Amniotic stem cell (primary cell): ENCODE results near the gene NAA30.

Source experiments
- DNase-seq: peaks from one replicate; lab custom pipeline; 2025; lab: John Stamatoyannopoulos, UW

Gene NAA30

DNA sequence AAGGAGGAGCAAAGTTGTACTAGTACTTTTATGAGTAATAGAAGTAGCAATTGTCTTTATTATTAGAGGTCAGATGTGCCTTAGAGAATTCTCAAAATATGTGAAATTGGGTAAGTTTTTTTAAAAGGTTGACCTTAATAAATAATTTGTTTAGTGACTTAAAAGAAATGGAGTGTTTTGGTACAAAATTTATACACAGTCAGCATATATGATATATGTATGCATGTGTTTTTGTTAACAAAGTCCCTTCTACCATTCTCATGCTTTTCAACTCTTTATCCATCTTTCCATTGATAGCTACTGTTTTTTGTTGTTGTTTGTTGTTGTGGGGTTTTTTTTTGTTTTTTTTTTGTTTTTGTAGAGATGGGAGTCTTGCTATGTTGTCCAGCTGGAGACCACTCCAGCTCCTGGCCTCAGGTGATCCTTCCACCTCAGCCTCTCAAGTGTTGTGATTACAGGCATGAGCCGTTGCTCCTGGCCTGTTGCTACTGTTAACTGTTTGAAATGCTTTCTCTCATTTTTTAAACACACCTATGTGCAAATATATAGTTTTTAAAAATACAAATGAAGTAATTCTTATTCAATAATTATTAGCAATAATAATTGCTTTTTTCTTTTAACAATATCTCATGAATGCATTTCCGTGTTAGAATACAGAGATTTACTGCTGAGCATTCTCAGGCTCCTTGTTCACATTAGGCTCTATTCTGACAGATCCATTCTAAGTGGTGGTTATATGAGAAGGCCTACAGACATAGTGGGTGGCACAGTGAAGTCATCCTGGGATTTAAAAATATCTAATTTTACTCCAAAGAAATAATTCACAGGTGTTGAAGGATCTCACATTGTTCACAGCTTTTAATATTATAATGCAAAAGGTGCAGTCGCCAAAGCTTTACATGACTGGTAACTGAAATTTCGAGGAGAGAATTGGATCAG is 10.4 kb downstream of the NAA30 start:
- no peak for DNase-seq

DNA sequence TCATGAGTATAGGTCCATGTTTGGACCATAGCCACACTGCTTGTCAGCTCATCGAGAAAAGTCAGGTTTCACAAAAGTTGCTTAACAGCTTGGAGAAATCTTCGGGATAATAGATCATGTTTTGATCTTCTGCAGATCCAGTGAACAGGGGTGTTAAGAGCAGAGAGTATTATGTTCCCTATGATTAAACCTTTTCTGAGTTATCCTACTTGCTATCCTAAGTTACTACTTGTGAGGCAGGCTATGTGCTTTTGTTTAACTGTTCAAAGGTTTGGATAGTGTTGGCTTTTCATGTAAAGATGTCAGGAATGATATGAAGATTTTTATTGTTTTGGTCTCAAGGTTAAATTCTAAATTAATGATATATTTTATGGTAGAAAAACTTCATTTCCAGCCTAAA is 11.1 kb downstream of the NAA30 start:
- DNase-seq, result no peak

DNA sequence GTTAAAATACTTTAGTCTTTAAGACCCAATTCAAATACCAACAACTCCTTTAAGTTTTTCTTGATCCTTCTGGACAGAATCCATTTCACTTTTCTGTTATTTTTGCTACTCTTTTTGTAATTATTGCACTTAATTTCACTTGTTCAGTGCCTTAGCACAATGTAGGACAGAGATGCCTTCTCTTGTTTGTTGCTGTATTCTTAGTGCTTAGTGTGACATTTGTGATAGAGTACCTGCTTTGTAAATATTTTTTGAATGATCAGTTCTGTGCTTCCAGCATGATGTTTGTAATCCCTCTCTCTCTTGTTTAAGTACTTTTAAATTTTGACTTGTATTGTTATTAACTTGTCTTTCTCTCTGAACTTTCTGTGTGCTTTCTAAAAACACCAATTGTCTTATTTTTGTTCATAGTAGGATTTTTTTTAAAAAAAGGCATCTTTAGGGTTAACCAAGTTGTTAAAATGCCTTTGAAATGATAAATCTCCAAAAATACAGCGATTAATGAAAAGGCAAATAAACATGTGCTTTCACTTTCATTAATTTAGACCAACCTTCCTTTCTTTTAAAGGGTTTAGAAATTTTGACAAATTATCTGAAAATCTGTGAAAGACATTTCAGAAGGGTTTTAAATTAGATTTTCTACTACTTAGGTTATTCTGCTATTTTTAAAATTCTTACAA is 11.9 kb downstream of the NAA30 start:
- no peak for DNase-seq

DNA sequence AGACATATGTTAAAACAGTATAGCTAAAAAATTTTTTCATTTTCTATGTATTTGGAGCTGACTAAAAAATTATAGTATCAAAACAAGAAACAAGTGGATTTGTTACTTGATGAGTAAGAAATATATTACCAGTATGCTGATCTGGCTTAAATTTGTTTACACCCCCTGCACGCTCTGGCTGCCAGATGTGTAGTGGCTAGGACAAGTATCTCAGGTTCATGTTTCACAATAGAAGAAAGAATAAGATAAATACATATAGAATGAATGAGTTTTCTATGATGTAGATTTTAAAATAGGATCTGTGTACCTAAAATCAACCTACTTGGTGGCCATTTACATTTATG is 13.1 kb downstream of the NAA30 start:
- DNase-seq, result no peak

DNA sequence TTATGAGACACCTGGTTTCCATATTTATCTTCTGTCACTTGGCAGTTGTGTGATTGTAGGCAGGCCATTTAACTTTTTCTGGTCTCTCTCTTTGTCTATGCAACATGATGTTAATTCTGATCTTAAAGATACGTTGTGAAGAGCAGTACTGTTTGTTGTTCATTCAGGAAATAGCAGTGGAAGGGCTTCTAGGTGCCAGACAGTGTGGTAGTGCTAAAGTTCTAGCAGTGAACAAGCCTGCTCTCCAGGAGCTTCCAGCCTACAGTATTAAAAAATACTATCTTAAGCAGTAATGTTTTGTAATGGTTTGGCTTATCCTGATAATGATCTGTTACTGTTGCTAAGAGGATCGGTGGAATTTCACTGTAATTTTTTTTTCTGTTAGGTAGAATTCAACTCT is 15.2 kb downstream of the NAA30 start:
- DNase-seq, result no peak

DNA sequence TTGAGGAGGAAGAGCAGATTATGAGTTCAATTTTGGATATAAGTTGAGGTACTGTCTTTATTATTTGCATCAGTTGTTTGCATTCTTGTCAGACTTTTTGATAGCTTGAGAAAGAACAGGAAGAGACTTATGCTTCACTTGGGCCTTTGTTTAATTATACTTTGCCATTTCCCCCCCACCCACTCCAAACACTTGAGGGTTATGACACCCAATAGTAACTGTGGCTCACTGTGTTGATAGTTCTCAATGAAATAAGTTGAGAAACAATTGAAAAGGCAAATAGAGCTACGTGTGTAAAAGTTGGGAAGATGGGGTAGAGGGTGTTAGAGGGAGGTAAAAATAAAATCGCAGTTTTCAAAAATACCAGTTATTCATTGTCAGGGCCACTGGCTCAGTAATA is 17.7 kb downstream of the NAA30 start:
- no peak for DNase-seq

DNA sequence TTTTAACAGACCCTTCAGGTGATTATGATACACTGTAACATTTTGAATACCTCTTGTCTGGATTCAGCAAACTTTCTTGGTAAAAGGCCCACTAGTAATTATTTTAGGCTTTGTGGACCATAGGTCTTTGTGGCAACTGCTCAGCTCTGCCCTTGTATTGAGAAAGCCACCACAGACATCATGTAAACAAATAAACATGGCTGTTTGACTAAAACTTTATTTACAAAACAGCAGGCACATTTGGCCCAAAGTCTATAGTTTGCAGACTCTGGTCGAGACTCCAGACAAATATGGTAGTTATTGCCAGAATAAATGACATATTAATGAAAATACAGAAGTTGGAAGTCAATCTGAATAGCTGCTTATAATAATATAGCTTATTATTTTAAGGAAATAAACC is 18.2 kb downstream of the NAA30 start:
- DNase-seq, result no peak

DNA sequence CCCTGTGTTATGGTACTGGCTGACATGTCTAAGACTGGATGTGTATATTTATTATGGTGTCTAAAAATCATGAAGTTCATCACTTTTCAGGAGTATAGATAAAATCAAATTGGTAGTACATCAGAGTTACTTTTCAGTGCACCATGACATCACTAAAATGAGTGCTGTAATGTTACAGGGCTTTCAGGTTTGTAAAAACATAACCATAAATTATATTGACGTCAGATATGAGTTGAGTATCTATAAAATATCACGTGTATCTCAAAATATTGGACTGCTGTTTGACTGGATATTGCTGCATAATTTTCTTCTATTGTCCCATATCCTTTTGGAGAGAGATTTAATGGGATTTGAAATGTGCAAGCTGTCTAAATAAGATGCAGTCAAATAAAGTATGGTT is 22.0 kb downstream of the NAA30 start:
- DNase-seq, result no peak

DNA sequence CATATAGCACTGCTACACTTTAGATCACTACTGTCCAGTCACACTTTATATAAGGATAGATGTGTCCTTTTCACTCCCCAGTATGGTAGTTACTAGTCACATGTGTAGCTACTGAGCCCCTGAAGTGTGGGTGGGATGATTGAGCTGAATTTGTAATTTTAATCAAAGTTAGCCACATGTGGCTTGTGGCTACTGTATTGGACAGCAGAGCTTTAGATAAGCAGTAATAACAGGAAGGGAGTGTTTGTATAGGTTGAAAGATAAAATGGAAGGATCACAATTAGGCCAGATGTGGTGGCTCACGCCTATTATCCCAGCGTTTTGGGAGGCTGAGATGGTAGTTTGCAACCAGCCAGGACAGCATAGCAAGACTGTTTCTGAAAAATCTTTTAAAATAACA is 23.5 kb downstream of the NAA30 start:
- no peak for DNase-seq

DNA sequence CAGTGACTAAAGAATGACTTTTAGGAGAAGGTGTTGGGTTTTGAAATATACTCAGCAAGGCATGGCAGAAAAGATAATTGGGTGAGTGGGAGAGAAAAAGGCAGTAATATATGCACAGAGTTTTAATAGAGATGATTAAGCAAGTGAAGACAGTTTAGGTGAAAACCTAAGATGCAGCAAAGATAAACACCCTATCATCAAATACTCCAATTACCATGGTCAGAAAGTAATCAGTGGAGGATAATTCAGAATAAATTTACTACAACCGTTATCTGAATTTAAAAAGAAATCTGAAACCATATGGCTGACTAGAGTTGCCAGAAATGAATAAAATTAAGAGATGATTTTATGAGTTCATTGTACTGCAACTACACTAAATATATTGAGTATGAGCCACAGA is 26.8 kb downstream of the NAA30 start:
- no peak for DNase-seq

DNA sequence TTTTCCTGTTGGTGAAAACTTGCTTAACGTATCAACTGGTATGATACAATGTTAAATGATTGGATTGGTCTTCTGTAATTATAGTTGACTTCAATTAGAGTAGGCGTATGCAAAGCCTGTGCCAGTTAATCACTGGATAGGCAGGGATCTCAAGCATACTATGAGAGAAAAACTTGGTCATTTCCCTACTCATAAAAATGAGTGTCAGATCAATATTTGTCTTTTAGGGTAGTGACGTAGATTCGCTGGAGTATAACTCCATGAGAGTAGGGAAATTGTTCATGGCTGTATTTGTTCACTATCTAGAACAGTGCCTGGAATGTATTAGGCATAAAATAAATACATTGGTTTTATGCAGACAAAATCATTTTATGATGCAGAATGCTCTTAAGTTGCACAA is 28.6 kb downstream of the NAA30 start:
- DNase-seq, result no peak

DNA sequence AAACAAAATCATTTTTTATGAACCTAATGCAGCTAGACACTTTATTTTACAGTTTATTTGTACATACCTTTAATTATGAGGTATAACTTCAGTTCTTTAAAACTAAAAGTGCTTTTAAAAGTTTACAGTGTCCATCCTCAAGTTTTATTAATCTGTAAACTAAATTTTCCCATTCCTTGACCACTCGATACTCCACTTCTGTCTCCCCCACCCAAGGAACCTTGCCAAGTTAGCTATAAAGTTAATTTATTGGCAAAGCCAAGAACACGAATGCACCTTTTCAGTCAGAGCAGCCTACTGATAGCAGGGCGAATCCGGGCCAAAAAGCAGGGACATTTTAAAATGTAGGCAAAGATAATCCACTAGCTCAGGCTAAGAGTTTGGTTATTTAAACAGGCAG is 29.6 kb downstream of the NAA30 start:
- DNase-seq, result no peak

DNA sequence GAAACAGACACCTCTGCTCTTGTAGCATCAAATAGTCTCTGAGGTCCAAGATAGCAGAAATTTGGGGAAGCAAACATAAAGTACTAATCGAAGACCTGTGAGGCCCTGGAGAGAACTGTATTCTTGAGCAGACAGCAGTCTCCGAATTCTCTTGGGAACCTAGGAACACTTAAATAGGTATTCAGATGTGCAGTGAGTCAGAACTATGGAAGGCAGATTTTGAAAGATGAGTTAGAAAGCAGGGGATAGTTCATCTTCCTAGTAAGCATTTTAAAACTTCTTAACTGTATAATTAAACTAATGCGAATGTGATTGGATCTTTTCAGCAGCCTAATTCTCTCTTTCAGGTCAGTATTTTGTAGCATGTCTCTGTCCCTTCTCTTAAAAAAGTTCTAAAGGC is 30.6 kb downstream of the NAA30 start:
- no peak for DNase-seq

DNA sequence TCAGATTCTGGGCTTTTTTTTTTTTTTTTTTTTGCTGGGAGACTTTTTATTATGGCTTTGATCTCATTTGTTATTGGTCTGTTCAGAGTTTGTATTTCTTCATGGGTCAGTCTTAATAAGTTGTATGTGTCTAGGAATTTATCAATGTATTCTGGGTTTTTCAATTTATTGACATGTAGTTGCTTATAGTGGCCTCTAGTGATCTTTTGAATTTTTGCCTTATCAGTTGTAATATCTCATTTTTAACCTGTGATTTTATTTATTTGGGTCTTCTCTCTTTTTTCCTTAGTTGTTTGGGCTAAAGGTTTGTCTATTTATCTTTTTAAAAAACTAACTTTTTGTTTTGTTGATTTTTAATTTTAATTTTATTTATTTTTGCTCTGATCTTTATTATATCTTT is 45.5 kb downstream of the NAA30 start:
- no peak for DNase-seq

DNA sequence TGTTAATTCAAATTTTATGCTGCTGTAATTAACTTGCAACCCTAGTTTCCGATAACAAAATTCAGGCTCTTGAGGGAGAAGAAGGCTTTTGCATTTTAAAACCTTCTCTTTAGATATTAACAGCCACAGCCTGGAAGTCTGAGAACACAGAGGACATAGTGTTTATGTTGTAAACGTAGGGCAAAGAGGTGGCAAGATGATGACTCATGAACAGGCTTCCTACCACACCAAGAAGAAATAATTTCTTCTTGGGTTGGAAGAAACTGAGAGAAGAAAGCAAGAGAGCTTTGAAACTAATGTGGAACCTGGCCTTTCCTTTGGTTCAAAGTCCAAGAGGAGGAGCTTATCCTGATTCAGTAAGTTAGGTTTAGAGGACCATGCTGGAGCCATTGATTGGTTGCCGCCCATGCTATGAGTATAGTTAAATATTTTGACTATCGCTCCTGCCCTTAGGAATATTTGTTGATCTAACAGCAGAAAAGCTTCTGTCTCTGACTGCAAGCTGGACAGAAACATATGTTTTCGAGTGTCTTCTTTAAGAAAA is 71.5 kb downstream of the NAA30 start:
- no peak for DNase-seq

DNA sequence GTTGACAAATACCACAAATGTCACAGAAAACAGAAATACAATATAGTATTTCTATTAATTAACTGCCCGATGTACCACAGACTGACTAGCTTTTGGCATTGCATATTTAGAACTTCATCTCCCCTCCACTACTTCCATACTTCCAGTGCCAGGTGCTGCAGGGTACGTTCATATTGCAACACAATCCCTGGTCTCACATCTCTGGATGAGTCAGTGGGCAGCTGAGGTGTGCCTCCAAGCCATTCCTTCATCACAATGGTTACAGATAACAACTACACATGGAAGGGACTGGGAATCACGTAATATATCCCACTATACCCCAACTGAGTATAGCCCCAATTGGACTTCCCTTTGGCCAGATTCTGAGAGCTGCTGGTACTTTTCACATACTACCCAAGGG is 72.2 kb downstream of the NAA30 start:
- no peak for DNase-seq

DNA sequence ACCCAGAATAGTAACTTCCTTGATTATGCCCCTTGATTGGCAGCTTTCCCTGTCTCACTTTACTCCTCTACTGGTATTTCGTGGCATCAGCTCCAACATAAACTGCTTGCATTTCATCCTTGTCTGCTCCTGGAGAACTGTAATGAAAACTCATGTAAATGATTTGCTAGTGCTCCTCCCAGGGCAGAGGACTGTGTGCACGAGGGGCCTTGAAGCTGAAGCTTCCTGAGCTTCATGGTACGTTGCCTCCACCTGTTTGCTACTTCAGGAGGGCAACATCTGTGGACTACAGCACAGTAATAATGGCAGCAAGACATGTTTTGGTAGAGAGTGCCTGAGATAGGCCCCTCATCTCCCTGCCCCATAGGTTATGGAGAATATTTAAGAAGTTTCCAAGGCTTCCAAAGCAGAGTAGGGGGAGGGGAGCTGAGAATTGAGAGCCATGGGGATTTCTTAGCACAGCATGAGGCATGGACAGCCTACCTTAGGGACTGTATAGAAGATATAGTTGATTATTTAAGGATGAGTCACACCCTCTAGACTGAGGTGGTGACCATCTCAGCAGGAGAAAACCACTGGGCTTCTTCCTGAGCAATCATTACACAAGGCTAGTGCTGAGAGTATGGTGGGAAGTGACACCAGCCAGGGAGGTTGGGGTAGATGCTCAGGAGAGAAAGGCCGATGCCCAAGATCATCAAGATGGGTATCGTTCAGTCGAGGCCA is 73.8 kb downstream of the NAA30 start:
- no peak for DNase-seq
